Measurements from ENCODE around the gene FSCN2. TPM values are rescaled to one million over a fixed set of nuclear protein-coding genes. Genes with fewer than 3 reads are reported as not detected.

Gene FSCN2
- total RNA-seq, 2 experiments from 2014 or later = 0.21 to 0.50 TPM

DNA sequence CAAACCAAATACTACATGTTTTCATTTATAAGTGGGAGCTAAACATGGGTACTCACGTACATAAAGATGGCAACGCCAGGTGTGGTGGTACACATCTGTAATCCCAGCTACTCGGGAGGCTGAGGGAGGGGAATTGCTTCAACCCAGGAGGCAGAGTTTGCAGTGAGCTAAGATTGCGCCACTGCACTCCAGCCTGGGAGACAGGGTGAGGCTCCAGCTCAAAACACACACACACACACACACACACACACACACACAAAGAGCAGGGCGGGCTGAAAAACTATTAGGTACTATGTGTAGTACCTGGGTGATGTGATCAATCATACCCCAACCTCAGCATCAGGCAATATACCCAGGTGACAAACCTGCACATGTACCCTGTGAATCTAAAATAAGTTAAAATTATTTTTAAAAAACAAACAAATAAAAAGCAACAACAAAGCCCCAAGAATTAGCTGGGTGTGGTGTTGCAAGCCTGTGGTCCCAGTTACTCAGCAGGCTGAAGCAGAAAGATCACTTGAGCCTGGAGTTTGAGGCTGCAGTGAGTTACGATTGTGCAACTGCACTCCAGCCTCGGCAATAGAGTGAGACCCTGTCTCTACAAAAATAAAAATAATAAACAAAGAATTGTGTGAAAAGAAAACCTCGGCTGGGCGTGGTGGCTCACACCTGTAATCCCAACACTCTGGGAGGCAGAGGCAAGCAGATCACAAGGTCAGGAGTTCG, 35.8 kb downstream of the FSCN2 start:
- CTCF ChIA-PET = no interaction called here

DNA sequence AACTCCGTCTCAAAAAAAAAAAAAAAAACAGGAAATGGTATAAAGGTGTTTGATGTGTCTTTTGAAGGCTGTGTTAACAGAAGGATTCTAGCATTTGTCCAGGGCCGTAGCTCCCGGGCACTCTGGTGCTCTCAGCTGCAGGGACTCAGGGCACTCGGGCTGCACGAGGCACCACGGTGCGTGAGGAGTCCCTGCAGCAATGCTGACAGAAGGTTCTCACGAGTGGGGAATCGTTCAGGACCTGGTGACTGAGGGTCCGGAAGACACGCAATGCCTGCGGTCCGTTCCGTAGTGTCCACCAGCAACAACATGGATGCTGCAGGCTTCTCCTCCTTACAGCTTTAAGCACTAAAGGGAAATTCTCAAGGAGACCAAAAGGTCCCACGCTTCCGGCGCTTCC, 36.6 kb downstream of the FSCN2 start:
- ChIA-PET CTCF (interaction anchor here (0.6 to 0.7 kb wide), 3 partner anchors 10 to 343 kb away, joined by 3 read pairs; no protein-coding TSS in a partner anchor), POLR2A (no interaction called here)

More for the DNA sequence above, 35.8 kb downstream of the FSCN2 start:
- POLR2A ChIA-PET = no interaction called here

DNA sequence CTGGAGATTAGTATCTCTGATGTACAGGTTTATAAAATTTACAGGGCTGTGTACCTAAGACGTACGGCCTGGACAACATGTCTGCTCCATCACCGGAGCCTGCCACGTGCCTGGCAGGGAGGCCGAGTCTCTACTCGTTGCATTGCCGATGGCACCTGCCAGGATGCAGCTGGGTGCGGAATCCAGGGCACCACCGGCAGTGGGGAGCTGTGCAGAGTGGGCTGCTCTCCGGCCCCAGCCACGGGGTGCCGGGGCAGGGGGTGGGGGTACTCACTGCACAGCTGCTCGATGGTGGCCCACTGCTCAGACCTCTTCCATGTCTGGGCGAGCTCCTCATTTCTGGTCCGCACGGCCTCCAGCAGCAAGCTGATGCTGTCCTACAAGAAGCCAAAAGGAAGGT, 37.1 kb downstream of the FSCN2 start:
- ChIA-PET POLR2A (no interaction called here), CTCF (interaction anchor here (0.6 to 1.7 kb wide), 5 partner anchors 11 to 343 kb away, joined by 3 to 5 read pairs (median 3); no protein-coding TSS in a partner anchor)

GRCh38 chr17:81566461-81567126, 38.4 kb downstream of the FSCN2 start:
- POLR2A ChIA-PET = no interaction called here
- CTCF ChIA-PET = interaction anchor here (1.5 to 1.7 kb wide), 2 partner anchors 11 to 35 kb away, joined by 3 to 5 read pairs; no protein-coding TSS in a partner anchor

- ChIA-PET CTCF (interaction anchor here (0.6 kb wide), 1 partner anchor 75 kb away, joined by 3 read pairs; no protein-coding TSS in a partner anchor), POLR2A (no interaction called here)
Observed at GRCh38 chr17:81567191-81567590, 39.0 kb downstream of the FSCN2 start.

DNA sequence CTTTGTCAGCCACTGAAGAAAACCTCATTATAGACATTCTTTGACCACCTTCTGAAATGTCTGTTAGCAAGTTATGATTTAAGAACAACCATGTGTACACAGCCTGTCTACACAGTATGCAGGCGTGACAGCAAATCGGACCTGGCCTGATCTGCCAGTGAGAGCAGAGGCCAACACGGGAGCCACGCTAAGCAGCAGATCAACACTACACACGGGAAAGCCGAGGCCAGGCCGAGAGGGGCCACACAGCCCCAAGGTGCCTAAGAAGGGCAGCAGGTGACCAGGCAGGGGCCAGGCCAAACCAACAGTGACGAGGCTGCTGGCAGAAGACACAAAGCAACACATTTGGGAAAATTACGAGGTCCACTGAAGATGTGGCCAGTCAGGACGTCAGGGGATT, 40.2 kb downstream of the FSCN2 start:
- POLR2A ChIA-PET = no interaction called here
- CTCF ChIA-PET = interaction anchor here (0.6 to 1.1 kb wide), 2 partner anchors 15 to 503 kb away, joined by 3 to 4 read pairs; no protein-coding TSS in a partner anchor

- ChIA-PET CTCF (no interaction called here), POLR2A (no interaction called here)
Observed at GRCh38 chr17:81569986-81570514, 41.9 kb downstream of the FSCN2 start.

GRCh38 chr17:81570964-81571363, 42.8 kb downstream of the FSCN2 start:
- ChIA-PET POLR2A (no interaction called here), CTCF (no interaction called here)

DNA sequence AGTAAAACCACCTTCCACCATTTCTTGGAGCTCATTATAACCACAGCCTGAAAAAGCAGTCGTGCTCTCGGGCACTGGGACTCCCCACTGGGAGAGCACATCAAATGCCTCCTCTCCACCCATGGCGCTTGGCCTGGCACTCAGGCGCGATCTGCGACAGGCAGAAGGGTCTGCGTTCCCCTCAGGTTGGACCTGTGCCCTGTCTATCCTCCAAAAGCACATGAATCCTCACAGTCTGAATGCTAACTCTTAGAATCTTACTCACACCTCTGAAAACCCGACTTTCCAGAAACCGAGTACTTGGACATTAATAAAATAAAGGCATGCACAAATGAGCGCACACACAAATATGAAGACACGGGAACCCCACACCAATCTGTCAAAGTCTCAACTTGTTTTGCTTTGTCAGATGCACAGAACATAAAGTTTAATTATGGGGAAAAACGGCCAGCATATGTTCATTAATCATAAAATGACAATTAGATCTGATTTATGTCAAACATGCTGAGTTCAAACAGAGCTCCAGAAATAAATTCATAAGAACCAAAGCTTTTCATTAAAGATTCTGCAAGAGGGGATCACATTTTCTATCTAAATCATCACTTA, 44.5 kb downstream of the FSCN2 start:
- ChIA-PET POLR2A (interaction anchor here (0.6 kb wide), 1 partner anchor 76 kb away, joined by 3 read pairs; no protein-coding TSS in a partner anchor), CTCF (no interaction called here)

GRCh38 chr17:81573794-81574642, 45.8 kb downstream of the FSCN2 start:
- POLR2A ChIA-PET = no interaction called here

DNA sequence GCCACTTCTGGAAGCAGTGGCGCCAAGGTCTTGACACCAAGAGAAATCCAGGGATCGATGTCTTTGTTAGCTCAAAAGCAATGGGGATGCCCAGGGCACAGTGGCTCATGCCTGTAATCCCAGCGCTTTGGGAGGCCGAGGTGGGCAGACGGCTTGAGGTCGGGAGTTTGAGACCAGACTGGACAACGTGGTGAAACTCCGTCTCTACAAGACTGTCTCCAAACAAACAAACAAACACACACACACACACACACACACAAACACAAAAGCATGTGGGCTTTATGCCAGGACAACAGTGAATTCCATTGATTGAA, 46.4 kb downstream of the FSCN2 start:
- ChIA-PET POLR2A (no interaction called here), CTCF (interaction anchor here (1.4 kb wide), 1 partner anchor 7 kb away, joined by 3 read pairs; no protein-coding TSS in a partner anchor)

More at GRCh38 chr17:81573794-81574642, 45.8 kb downstream of the FSCN2 start:
- CTCF ChIA-PET = interaction anchor here (1.4 kb wide), 1 partner anchor 8 kb away, joined by 3 read pairs; no protein-coding TSS in a partner anchor

GRCh38 chr17:81575836-81576235, 47.7 kb downstream of the FSCN2 start:
- ChIA-PET POLR2A (no interaction called here), CTCF (no interaction called here)

GRCh38 chr17:81576621-81577277, 48.6 kb downstream of the FSCN2 start:
- ChIA-PET POLR2A (no interaction called here), CTCF (interaction anchor here (1.1 kb wide), 1 partner anchor 11 kb away, joined by 3 read pairs; no protein-coding TSS in a partner anchor)

DNA sequence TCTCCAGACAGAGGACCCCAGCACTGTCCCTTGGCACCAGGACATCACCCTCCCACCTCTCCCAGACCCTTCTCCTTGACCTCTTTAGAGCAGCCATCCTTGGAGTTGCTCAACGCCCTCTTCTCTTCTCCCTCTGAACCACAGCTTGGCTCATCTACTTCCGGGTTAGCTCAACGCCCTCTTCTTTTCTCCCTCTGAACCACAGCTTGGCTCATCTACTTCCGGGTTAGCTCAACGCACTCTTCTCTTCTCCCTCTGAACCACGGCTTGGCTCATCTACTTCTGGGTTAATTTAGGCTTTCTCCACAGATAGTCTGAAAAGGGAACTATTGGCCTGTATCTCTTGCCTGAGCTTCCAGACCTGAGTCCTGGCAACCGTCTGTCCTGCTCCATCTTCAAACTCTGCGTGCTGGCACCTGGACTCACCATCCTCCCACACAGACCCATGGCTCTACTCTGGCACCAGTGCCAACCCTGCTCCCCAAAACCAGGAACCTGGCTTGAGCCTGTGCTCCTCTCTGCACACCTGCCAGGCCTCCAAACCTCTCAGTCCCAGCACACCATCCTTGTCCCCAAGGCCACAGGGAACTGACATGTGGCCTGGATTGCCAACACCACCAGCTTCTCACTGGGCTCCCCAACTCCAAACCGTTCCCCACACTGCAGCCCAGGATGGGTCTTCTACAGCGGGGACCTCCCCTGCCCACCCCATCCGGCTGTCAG, 49.3 kb downstream of the FSCN2 start:
- POLR2A ChIA-PET = interaction anchor here (0.6 kb wide), 1 partner anchor 306 kb away, joined by 9 read pairs; no protein-coding TSS in a partner anchor
- CTCF ChIA-PET = interaction anchor here (0.6 to 1.1 kb wide), 2 partner anchors 12 to 282 kb away, joined by 3 read pairs; no protein-coding TSS in a partner anchor

DNA sequence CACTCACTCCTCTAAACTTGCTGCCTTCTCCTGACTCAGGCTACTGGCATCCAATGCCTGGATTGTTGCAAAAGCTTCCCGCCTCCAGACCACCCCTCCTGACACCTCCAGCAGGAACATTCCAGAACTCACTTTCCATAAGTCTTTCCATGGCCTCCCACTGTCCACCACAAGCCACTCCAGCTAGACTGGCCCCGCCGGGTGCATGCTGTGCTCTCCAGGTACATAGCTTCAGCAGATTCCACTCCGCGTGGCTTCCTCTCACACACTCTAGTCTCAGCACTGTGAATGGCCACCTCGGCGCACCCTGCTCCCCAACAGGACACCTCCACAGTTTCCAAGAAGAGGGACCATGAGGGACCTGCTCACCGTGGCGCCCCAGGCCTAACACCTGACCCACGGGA, 49.9 kb downstream of the FSCN2 start:
- ChIA-PET CTCF (interaction anchor here (1.1 kb wide), 1 partner anchor 12 kb away, joined by 3 read pairs; no protein-coding TSS in a partner anchor), POLR2A (interaction anchor here (0.6 kb wide), 1 partner anchor 305 kb away, joined by 9 read pairs; no protein-coding TSS in a partner anchor)

GRCh38 chr17:81578561-81579225, 50.5 kb downstream of the FSCN2 start:
- POLR2A ChIA-PET = no interaction called here
- CTCF ChIA-PET = no interaction called here

- POLR2A ChIA-PET = interaction anchor here (0.5 kb wide), 1 partner anchor 62 kb away, joined by 3 read pairs; no protein-coding TSS in a partner anchor
- CTCF ChIA-PET = no interaction called here
Observed at GRCh38 chr17:81579298-81579697, 51.1 kb downstream of the FSCN2 start.
